GM20431 (cell line): ENCODE measurements around the gene PDE10A.

Experiments
- in situ Hi-C: fragments of 300-500 bp; cut with MseI, MboI; formaldehyde crosslinking; loops from one replicate; pipeline ENCODE4 v1.15.0; 2020; ENCODE audit warnings: low sequenced_read_pairs; ENCODE audit not compliant: unreplicated experiment

The PDE10A gene

DNA sequence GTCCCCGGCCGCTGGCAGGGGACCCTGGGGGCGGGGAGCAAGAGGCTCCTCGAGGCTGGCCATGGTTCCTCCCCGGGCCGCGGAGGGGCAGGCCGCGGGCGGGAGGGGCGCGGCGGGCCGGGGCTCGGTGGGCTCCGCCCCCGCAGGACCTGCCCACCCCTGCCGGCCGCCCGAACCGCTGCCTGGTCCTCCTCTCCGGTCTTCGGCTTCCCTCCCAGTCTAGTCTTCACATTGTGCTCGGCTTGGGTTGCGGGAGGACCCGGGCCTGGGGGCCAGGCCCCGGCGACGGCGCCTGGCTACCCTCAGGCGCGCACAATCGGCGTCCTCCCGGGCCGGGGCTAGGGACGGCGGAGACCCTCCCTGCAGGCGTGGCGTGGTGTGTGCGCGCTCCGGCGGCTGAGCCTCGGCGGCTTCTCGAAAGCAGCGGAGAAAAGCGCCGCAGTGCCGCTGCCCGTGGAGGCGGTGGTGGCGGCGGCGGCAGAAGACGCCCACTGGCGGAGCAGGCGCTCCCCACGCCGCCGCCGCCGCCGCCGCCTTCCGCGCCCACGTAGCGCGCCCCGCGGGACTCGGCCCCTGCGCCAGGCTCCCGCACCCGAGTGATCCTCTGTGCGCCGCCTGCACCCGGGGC is at the start of gene PDE10A:
PDE10A (minus strand) TSS at position 493 of the 628 bp plus-strand sequence; CDS start at position 63, 430 bp downstream.
- in situ Hi-C loops, result no loop called here

GRCh38 chr6:165708985-165709576 is 46.0 kb upstream of the PDE10A start:
- in situ Hi-C loops, result no loop called here

DNA sequence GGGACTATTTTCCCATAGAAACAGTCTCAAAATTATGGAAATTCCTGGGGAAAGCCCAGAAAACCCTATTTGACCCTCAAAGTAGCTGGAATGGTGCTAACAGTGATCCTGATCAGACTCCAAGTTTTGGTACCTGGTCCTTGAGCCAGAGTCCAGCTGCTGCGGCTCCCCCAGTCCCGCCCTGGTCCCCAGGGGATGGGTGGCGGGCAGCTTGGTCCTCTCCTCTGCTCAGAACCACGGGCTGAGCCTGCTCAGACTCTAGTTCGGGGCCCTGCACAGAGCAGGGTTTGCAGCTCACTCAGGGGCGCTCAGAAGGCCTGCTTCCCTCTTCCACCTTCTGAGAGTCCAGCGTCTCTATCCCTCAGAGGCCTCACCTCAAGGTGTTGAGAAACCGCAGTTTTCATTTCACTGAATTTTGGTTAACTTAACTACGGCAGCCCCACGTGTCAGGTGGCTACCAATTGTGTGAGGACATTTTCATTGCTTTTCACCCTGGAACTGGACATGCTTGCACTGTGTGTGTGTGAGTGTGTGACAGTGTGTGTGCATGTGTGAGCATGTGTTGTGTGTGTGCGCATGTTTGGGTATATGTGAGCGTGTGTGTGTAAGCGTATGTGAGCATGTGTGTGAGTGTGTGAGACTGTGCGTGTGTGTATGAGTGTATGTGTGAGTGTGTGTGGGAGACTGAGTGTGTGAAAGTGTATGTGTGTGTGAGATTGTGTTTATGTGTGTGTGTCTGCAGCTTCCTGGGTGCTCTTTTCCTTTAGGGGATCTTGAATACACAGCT is 44.2 kb upstream of the PDE10A start:
- in situ Hi-C loops, result no loop called here

DNA sequence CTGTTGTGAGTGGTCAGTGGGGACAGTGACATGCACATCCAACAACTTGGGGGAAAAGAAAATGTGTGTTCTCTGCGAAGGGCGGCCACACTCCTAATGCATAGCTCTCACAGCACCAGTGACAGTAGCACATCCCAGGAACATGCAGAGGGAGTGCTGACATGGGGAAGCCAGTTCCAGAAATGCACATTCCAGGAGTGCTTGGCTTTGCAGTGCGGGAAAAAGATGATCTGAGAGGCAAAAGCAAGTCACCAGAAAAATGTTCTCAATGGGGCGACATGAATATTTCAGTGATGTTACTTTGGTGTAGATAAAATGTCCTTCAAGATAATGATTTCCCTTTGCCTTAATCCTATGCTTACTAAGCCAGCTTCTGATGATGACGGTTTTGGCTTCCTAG is 42.9 kb upstream of the PDE10A start:
- in situ Hi-C loops, result no loop called here

DNA sequence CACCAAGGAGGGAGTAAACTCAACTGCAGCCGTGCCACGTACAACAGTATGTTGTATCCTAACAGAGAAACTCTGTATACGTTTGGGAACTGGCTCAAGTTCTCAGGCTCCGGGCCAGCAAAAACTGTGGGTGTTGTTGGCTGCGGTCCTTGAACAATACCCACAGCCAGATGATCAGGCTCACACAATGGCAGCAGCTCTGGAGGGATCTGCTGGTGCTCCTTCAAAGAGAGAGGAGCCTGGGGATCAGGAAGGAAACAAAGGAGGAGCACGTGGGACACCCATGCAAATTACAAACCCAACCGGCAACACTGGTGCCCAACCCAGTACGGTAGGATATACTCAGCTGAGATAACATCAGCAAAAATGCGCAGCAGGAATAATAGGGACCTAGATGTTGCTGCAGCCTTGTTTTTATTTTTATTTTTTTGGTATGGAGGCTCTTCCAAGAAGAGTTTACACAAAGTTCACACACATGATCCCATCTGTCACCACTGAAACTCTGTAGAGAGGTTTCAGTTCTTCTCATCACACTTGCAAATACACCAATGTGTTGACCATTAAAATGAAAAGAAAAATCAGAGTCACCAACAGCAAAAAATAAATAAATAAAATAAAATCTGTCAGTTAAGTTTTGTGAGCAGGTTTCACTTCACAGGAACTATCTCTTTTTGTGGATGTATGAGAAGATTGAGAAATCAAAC is 41.2 kb upstream of the PDE10A start:
- in situ Hi-C loops, result no loop called here

- in situ Hi-C loops, result no loop called here
Observed at GRCh38 chr6:165702669-165703068, 39.6 kb upstream of the PDE10A start.

- in situ Hi-C loops, result no loop called here
Observed at GRCh38 chr6:165701564-165702354, 38.7 kb upstream of the PDE10A start.

GRCh38 chr6:165701005-165701404 is 38.0 kb upstream of the PDE10A start:
- in situ Hi-C loops, result no loop called here

GRCh38 chr6:165698868-165699267 is 35.8 kb upstream of the PDE10A start:
- in situ Hi-C loops, result no loop called here

DNA sequence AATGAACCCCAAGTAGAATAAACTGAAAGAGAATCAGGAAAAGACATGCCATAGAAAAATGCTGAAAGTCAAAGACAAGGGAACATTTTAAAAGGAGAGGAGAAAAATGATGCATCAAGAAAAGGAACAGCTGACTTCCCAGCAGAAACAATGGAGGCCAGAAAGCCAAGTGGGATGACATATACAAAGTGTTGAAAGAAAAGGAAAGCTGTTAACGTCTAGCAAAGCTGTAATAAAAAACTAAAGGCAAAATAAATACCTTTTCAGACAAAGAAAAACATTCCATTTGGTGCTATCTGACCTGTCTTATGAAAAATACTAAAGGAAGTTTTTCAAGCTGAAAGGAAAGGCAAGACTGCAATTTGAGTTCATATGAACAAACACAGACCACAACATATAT is 34.1 kb upstream of the PDE10A start:
- in situ Hi-C loops, result no loop called here

DNA sequence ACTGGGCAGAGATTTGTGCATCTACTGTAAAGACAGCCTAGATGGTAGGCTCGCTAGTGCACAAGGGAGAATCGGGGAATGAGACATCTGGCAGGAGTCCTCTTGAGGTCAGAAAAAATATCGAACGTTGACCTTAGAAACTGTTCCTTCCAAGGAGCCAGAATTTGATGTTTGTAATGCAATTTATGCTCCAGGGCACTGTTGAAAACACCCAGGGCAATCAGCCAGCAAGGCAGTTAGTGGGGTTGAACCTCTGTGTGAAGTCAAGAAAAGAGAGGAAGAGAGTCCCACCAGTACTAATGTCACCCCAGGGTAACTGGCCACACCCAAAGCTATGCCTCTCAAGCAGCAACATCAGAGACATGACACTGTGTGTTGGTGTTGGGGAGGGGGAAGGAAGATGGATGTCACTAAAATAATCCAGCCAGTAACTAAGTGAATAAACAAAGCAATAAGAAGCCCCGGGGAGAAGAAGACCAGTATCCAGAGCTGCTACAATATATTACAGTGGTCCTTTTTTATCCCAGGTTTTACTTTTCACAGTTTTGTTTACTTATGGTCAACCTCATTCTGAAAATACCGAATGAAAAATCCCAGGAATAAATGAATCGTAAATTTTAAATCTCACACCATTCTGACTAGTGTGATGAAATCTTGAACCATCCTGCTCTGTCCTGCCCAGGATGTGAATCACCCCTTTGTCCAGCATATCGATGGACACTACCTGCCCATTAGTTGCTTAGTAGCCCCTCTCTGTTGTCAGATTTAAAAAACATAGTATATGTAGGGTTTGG is 32.9 kb upstream of the PDE10A start:
- in situ Hi-C loops, result no loop called here

- in situ Hi-C loops, result no loop called here
Observed at GRCh38 chr6:165694296-165694695, 31.3 kb upstream of the PDE10A start.

- in situ Hi-C loops, result no loop called here
Observed at GRCh38 chr6:165692106-165692653, 29.1 kb upstream of the PDE10A start.

DNA sequence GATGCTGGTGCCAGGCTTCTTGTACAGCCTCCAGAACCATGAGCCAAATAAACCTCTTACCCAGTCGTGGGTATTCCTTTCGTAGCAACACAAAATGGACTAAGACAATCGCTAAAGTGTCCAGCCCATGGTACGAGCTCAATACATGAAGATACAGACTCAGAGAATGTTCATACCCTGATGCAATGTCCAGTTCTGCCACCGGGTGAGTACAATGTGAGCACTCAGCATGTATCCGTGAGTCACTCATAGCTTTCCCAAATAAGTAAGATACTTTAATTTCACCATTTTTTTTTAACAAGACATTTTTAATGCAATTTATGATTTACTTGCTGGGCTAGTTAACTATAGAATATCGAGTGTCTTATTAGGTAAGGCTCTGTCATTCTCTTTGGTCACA is 26.7 kb upstream of the PDE10A start:
- in situ Hi-C loops, result no loop called here

DNA sequence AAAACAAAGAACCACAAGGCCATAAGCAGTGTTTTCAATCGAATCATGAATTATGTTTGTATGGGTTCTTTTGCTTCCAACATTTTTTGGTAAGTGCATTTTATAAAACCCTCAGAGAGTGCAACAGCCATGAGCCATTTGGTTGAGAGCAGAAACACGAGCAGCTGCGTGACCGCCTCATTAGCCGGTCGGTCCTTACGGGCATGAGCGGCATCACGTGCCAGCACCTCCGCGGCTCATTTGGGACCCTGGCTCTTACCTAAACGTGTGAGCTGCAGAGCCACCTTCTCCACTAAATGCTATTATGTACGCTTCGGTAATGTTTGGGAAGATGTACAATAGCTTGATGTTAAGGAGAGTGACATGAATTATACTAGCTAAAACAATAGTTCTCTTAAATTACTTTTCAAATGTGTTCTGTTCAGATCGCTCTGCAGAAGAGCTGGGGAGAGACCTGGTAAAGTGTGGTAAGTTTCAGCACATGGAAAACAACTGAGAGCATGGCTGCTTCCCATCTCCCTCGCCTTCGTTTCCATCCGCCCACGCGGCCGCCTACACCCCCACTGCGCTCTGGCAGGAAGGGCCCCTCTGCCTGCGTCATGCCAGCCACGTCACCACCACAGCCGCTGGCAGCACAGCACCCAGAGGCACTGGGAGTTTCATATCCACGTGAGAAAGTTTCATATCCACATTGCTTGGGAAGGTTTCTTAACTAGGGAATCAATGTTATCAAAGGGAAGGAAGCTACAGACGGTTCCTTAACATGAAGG is 23.7 kb upstream of the PDE10A start:
- in situ Hi-C loops, result no loop called here

- in situ Hi-C loops, result no loop called here
Observed at GRCh38 chr6:165685302-165685701, 22.3 kb upstream of the PDE10A start.

DNA sequence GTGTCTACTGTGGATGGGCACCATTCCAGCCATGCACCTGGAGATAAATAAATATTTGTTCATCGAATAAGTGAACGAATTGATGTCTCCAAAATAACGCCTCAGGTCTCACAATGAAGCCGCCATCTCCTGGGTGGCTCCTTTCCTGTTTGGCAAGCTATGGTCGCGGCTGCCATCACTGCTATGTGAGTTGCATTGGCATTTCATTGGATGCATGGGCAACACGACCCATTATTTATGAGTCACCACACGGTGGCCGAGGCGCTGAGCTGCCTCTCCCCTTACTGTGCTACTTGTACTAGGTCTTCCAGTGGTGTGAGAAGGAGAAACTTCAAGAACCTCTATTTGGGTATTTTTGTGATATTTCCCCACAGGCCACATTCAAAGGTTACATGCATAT is 21.3 kb upstream of the PDE10A start:
- in situ Hi-C loops, result no loop called here

GRCh38 chr6:165680975-165681374 is 17.9 kb upstream of the PDE10A start:
- in situ Hi-C loops, result no loop called here
